ENCODE data around the gene GPR158. TPM values are rescaled to one million over a fixed set of nuclear protein-coding genes. Genes with fewer than 3 reads are reported as not detected.

GPR158 gene
- total and polyA plus RNA-seq, 2 of the 8 experiments (the other 6 are each of a cell fraction or from before 2014, with no cell fraction given): 0.14 to 0.78 TPM

DNA sequence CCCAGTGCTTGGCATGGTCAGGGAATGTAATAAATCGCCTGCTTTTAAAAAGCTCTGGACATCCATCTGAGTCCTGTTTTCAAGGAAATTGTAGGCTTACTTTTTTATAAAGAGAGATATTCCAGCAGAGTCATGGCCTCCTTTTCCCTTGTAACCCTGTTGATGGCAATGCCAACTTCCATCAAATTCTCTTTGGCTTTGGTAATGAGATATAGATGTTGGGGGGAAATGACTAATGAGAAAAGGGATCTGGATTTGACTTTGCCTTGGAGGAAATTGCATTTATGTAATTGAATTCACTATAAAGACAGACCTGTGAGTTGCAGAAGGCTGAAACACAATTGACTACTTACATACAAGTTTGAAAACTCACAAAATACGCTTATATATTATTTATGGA, 347.5 kb downstream of the GPR158 start:
- Histone ChIP-seq H2BK20ac (ENCODE audit: low read length) (no peak overlapping the region), H3K4me3 (ENCODE audit: extremely low read depth in 1 of 4, insufficient read depth in 2 of 4, low read depth in 3 of 4, low read length in 4 of 4) (no peak overlapping the region), H2AK5ac (ENCODE audit: low read depth, low read length) (no peak overlapping the region), H3K27me3 (replicated peaks in 1 of 4; ENCODE audit: control insufficient read depth in 3 of 4, extremely low read depth in 1 of 4, insufficient read depth in 3 of 4, low read length in 3 of 4) (no peaks in the 10 kb centered on the region), H3K9ac (replicated peaks in 1 of 4; ENCODE audit: extremely low read depth in 1 of 4, low read depth in 3 of 4, low read length in 3 of 4) (no peak overlapping the region), H3K36me3 (ENCODE audit: control insufficient read depth in 2 of 4, insufficient read depth in 4 of 4, low read length in 3 of 4) (no peaks in the 10 kb centered on the region), H3K18ac (ENCODE audit: extremely low read depth, low read length) (no peak overlapping the region), H4K5ac (ENCODE audit: insufficient read length, low read depth, low read length) (no peak overlapping the region), H3K79me1 (ENCODE audit: low read depth, low read length) (no peaks in the 10 kb centered on the region), H3K14ac (ENCODE audit: insufficient read length) (no peak overlapping the region), H4K20me1 (replicated peaks in 1 of 2; ENCODE audit: control insufficient read depth in 1 of 2, insufficient read depth in 2 of 2, low read length in 2 of 2) (no peaks in the 10 kb centered on the region), H4K91ac (replicated peaks; ENCODE audit: insufficient read length, low read length) (no peak overlapping the region), H3K23ac (ENCODE audit: insufficient read length) (no peak overlapping the region), H3K27ac (ENCODE audit: low read depth, low read length) (no peak overlapping the region), H3K79me2 (ENCODE audit: control insufficient read depth in 1 of 2, insufficient read depth in 2 of 2, low read length in 2 of 2) (no peaks in the 10 kb centered on the region; a peak in 1 of 4 replicates), H3K4ac (replicated peaks; ENCODE audit: insufficient read length, low read depth, low read length) (no peak overlapping the region), H4K8ac (ENCODE audit: extremely low read depth, insufficient read depth, low read length) (no peak overlapping the region), H3K4me1 (replicated peaks in 1 of 4; ENCODE audit: control insufficient read depth in 3 of 4, insufficient read depth in 4 of 4, low read length in 3 of 4) (no peaks in the 10 kb centered on the region), H2BK5ac (ENCODE audit: low read depth, low read length) (no peak overlapping the region), H3K56ac (replicated peaks; ENCODE audit: insufficient read length, low read depth, low read length) (no peak overlapping the region), H3K23me2 (ENCODE audit: low read depth, low read length) (no peaks in the 10 kb centered on the region), H3K9me3 (ENCODE audit: insufficient read depth in 2 of 2, low read depth in 1 of 2, low read length in 1 of 2) (no peaks in the 10 kb centered on the region; a peak in 1 of 4 replicates), H2BK15ac (ENCODE audit: low read length) (no peak overlapping the region), H3K4me2 (ENCODE audit: insufficient read depth in 1 of 2, low read depth in 2 of 2, low read length in 2 of 2) (no peak overlapping the region), H2BK120ac (replicated peaks; ENCODE audit: low read depth, low read length) (no peak overlapping the region), H2AFZ (ENCODE audit: low read length) (no peak overlapping the region), H2BK12ac (ENCODE audit: low read depth, low read length) (no peak overlapping the region)
- WGBS, 2 experiments (ENCODE audit: extremely low coverage in 1 of 2, insufficient coverage in 1 of 2, insufficient read length in 1 of 2, insufficient replicate concordance in 2 of 2, low coverage in 1 of 2, low lambda C conversion rate in 2 of 2, missing lambda C conversion rate in 1 of 2): 85% methylated on average over 2 of the region's 2 CpGs; no CpG with 5 or more reads in 1 of the 2 experiments
- ChIA-PET CTCF (ENCODE audit: partially characterized antibody) (interaction anchor here (0.7 to 2.7 kb wide), 13 partner anchors 19 to 717 kb away, joined by 3 to 9 read pairs (median 3); no protein-coding TSS in a partner anchor), POLR2A (ENCODE audit: partially characterized antibody) (no interaction called here)
- no peak for DNase-seq (ENCODE audit: low read depth in 1 of 2, low spot score in 2 of 2)
- FAIRE-seq: no peak
- no peak for TF ChIP-seq TAF1 (IDR thresholded peaks at IDR 0.05; ENCODE audit: low read depth, low read length)
- no peak for TF ChIP-seq SIX5 (IDR thresholded peaks at IDR 0.05; ENCODE audit: low read depth, low read length)
- TF ChIP-seq MAFK (IDR thresholded peaks at IDR 0.05; ENCODE audit: low read depth, low read length): no peak
- no peak for TF ChIP-seq POLR2A (IDR thresholded peaks at IDR 0.05; ENCODE audit: control extremely low read depth in 1 of 2, low read depth in 2 of 2, low read length in 2 of 2)
- TF ChIP-seq KDM1A (IDR thresholded peaks at IDR 0.05; ENCODE audit: borderline replicate concordance, low read length): no peak
- no peak for TF ChIP-seq ATF3 (IDR thresholded peaks at IDR 0.05; ENCODE audit: insufficient read depth, low read depth, low read length)
- no peak for TF ChIP-seq HDAC2 (IDR thresholded peaks at IDR 0.05; ENCODE audit: borderline replicate concordance in 1 of 2, low read depth in 2 of 2, low read length in 2 of 2)
- TF ChIP-seq TCF12 (IDR thresholded peaks at IDR 0.05; ENCODE audit: low read depth, low read length): no peak
- TF ChIP-seq TBP (IDR thresholded peaks at IDR 0.05; ENCODE audit: low read depth, low read length): no peak
